ENCODE results near the gene CD300C. TPM values are rescaled to one million over a fixed set of nuclear protein-coding genes. Genes with fewer than 3 reads are reported as not detected.
"Not testable (repeated sequence)": the region's sequence is repeated elsewhere in the genome, so short reads cannot be mapped to it uniquely, and the experiment has no call there.

The CD300C gene
- total RNA-seq, 1 donor from 2014 or later: not detected

DNA sequence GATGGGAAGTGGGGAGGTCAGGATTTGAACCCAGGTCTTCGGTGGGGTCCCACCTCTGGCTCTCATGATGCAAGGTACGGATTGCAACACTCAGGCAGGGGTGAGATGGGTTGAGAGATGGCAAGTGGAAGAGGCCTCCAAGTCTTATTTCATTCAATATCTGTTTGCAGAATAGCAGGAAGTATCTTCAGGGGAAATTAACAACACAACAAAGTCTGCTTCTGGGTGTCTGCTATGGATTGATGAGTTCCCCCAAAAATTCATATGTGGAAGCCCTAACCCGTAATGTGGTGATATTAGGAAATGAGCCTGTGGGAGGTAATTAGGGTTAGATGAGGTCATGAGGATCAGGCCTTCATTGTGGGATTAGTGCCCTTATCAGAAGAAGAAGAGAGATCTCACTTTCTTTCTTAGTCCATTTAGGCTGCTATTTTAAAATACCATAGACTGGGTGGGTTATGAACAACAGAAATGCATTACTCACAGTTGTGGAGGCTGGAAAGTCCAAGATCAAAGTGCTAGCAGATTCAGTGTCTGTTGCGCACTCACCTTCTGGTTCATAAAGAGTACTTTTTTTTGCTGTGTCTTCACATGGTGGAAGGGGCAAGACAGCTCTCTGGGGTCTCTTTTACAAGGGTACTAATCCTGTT is 25.8 kb upstream of the CD300C start:
- Mint-ChIP-seq H3K9me3 (no peaks in the 10 kb centered on the region), H3K4me1 (ENCODE audit: low read depth) (peaks cover 14% of the 10 kb centered on the region), H3K36me3 (ENCODE audit: low read depth) (no peaks in the 10 kb centered on the region), H3K4me3 (ENCODE audit: low read depth) (no peak overlapping the region), H3K27me3 (ENCODE audit: low read depth) (peaks cover 31% of the 10 kb centered on the region), H3K27ac (no peak overlapping the region)
- intact Hi-C loops (cut with micrococcal nuclease): no loop called here
- no peak for DNase-seq (ENCODE audit: low spot score)

DNA sequence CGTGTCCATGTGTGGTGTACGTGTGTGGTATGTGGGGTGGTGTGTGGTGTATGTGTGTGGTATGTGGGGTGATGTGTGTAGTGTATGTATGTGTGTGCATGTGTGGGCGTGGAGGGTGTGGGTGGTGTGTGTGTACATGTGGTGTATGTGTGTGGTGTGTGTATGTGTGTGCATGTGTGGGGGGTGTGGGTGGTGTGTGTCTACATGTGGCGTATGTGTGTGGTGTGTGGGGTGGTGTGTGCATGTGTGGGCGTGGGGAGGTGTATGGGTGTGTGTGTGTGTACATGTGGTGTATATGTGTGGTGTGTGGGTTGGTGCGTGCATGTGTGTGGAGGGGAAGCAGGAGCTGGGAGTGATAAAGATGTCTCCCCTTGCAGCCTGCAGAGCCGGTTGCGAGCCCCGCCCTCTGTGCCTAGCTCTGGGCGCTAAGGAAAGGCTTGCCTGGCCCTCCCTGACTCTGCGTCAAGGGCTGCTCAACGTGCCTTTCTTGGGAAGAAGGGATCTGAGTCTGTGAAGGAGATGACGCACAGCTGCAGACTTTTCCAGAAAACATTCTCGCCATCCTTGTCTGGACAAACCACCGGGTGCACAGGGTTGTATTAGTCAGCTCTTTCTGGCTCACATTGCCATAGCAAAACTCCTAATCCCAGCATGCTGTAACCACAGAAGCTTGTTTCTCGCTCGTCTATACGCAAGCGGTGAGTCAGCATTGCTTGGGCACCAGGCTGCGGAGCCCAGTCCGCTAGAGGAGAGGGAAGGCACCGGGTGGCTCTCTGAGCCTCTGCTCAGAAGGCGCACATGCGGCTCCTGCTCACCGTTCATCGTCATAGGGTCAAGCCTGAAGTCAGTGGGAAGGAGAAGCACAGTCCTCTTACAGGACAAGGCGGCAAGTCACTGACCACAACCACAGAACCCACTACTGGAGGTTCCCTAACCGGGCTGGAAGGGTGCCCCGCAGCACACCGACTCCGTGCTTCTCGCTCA is 23.4 kb upstream of the CD300C start:
- H3K27me3 Mint-ChIP-seq (ENCODE audit: low read depth): peaks cover 20% of the 10 kb centered on the region
- no peaks in the 10 kb centered on the region for H3K9me3 Mint-ChIP-seq
- no peak overlapping the region for H3K27ac Mint-ChIP-seq
- H3K4me3 Mint-ChIP-seq (ENCODE audit: low read depth): no peak overlapping the region
- intact Hi-C loops (cut with micrococcal nuclease): loop anchor here (5.0 to 10.0 kb wide), 2 partner anchors 75 to 168 kb away; partner anchors contain the start of gene RAB37
- no peaks in the 10 kb centered on the region for H3K36me3 Mint-ChIP-seq (ENCODE audit: low read depth)
- DNase-seq (ENCODE audit: low spot score): no peak
- peaks cover 15% of the 10 kb centered on the region for H3K4me1 Mint-ChIP-seq (ENCODE audit: low read depth)

DNA sequence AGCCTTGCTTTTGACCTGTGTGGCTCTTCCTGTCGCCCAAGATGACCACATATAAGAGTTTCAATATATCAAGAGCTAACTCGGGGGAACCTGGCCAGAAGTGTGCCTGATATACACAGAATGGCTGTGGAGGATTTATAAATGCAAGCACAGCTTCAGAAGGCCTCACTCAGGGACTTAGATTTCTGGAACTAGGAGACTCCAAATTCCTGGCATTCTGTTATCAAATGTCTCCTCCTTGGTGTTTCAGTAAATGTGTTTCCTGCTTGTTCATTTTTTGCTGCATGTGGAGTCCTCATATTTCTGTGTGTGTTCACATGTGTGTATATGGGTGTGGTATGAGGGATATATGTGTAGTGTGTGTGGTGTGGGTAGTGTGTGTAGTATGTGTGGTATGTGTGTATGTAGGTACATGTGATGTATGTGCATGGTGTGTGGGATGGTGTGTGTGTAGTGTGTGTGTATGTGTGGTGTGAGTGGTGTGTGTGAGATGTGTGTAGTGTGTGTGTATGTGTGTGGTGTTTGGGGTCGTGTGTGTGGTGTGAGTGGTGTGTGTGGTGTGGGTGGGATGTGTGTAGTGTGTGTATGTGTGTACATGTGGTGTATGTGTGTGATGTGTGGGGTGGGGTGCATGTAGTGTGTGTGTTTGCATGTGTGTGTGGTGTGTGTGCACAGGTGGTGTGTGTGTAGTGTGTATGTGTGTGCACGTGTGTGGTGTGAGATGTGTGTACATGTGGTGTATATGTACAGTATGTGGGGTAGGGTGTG is 22.4 kb upstream of the CD300C start:
- DNase-seq (ENCODE audit: low spot score): no peak
- intact Hi-C loops (cut with micrococcal nuclease): loop anchor here (5.0 to 10.0 kb wide), 2 partner anchors 77 to 169 kb away; partner anchors contain the start of gene RAB37
- Mint-ChIP-seq H3K27me3 (ENCODE audit: low read depth) (peaks cover 19% of the 10 kb centered on the region), H3K27ac (no peak overlapping the region), H3K4me3 (ENCODE audit: low read depth) (no peak overlapping the region), H3K4me1 (ENCODE audit: low read depth) (peaks cover 15% of the 10 kb centered on the region), H3K9me3 (no peaks in the 10 kb centered on the region), H3K36me3 (ENCODE audit: low read depth) (no peaks in the 10 kb centered on the region)

DNA sequence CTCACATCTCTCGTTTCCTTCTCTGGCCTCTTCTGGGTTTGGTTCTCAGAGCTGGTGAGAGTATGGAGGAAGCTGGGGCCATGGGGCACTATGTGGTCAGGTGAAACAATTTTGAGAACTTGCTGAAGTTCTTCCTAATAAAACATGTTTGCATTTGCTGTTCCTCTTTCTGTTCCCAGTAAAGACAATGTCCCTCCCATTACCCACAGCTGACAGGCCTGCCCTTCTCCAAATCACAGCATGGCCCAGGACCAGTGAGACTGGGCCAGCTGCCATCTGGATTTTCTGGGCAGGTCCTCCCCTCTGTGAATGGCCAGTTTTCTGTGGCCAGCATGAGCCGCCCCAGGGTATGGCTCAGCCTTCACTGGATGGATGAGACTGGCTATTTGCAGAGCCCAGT is 21.5 kb upstream of the CD300C start, which contains the start of gene CD300H:
Gene CD300H (minus strand): TSS at position 113 of the 400 bp plus-strand sequence.
- H3K27ac Mint-ChIP-seq: no peak within 1 kb of the TSS
- no peak within 1 kb of the TSS for H3K4me3 Mint-ChIP-seq (ENCODE audit: low read depth)
- H3K36me3 Mint-ChIP-seq (ENCODE audit: low read depth): no peaks in the 10 kb centered on the region
- intact Hi-C loops (cut with micrococcal nuclease): loop anchor here (5.0 to 10.0 kb wide), 2 partner anchors 77 to 170 kb away; partner anchors contain the start of gene RAB37
- H3K4me1 Mint-ChIP-seq (ENCODE audit: low read depth): peaks cover 15% of the 10 kb centered on the region
- H3K27me3 Mint-ChIP-seq (ENCODE audit: low read depth): peaks cover 19% of the 10 kb centered on the region
- DNase-seq (ENCODE audit: low spot score): no peak
- no peaks in the 10 kb centered on the region for H3K9me3 Mint-ChIP-seq

DNA sequence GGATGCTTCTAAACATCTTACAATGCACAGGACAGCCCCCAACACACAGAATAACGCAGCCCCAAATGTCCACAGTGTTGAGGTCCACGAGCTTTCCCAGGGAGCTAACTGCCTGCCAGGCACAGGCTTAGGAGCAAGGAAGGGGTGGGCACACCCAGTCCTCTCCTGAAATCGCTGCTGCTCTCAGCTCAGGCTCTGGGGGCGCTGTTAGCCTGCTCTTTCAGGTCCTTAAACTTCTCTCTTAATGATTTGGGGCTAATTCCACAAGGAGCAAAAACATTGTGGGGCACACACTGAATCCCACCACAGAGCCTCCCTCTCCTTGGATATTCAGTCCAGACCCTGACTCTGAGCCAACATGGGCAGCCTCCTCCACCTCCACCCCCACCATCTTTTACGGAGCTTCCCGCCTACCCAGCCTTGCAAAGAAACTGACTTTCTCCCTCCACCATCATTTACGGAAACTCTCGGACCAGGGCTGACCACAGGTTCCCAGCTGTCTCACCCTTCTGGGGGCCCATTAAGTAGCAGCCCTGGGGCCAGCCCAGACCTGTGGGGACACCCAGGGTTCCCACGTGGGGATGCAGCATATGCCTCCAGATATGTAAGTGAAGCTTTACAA is 20.3 kb upstream of the CD300C start:
- H3K4me3 Mint-ChIP-seq (ENCODE audit: low read depth): no peak overlapping the region
- intact Hi-C loops (cut with micrococcal nuclease): loop anchor here (5.0 to 10.0 kb wide), 2 partner anchors 79 to 171 kb away; partner anchors contain the start of gene RAB37
- H3K36me3 Mint-ChIP-seq (ENCODE audit: low read depth): no peaks in the 10 kb centered on the region
- peaks cover 22% of the 10 kb centered on the region for H3K27me3 Mint-ChIP-seq (ENCODE audit: low read depth)
- H3K9me3 Mint-ChIP-seq: no peaks in the 10 kb centered on the region
- no peak overlapping the region for H3K27ac Mint-ChIP-seq
- peaks cover 15% of the 10 kb centered on the region for H3K4me1 Mint-ChIP-seq (ENCODE audit: low read depth)
- DNase-seq (ENCODE audit: low spot score): no peak

DNA sequence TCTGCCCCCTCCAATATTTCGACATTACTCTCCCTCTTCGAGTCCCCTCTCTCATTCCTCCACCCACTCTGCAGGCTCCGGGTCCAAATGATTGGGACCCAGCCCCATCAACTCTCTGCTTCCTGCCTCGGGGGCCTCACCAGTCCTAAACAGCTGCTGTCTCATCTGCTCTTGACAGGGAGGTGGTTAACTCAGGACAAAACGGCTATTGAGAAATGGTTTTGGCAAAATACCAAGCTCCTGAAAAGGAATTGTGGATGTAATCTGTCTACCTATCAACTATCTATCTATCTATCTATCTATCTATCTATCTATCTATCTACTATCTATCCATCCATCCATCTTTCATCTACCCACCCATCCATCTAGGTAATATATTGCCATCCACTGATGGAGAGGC is 19.2 kb upstream of the CD300C start:
- H3K4me1 Mint-ChIP-seq (ENCODE audit: low read depth): peaks cover 15% of the 10 kb centered on the region
- H3K27me3 Mint-ChIP-seq (ENCODE audit: low read depth): peaks cover 17% of the 10 kb centered on the region
- no peaks in the 10 kb centered on the region for H3K36me3 Mint-ChIP-seq (ENCODE audit: low read depth)
- intact Hi-C loops (cut with micrococcal nuclease): loop anchor here (5.0 to 10.0 kb wide), 2 partner anchors 80 to 172 kb away; partner anchors contain the start of gene RAB37
- H3K4me3 Mint-ChIP-seq (ENCODE audit: low read depth): no peak overlapping the region
- H3K9me3 Mint-ChIP-seq: no peaks in the 10 kb centered on the region
- H3K27ac Mint-ChIP-seq: no peak overlapping the region
- no peak for DNase-seq (ENCODE audit: low spot score)

DNA sequence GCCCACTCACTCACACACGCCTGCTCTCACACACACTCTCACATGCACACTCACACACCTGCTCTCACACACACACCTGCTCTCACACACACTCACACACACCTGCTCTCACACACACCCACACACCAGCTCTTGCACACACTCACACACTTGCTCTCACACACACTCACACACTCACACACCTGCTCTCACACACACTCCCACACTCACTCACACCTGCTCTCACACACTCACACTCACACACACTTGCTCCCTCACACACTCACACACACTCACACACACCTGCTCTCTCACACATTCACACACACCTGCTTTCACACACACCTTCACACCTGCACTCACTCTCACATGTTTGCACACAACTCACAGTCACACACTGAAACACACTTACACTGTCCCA is 17.4 kb upstream of the CD300C start:
- intact Hi-C loops (cut with micrococcal nuclease): loop anchor here (10.0 kb wide), 1 partner anchor 81 kb away; no protein-coding TSS in a partner anchor
- Mint-ChIP-seq H3K36me3 (ENCODE audit: low read depth) (no peaks in the 10 kb centered on the region), H3K4me1 (ENCODE audit: low read depth) (peaks cover 11% of the 10 kb centered on the region), H3K4me3 (ENCODE audit: low read depth) (no peak overlapping the region), H3K9me3 (no peaks in the 10 kb centered on the region), H3K27me3 (ENCODE audit: low read depth) (peaks cover 16% of the 10 kb centered on the region), H3K27ac (no peak overlapping the region)
- DNase-seq (ENCODE audit: low spot score): no peak

DNA sequence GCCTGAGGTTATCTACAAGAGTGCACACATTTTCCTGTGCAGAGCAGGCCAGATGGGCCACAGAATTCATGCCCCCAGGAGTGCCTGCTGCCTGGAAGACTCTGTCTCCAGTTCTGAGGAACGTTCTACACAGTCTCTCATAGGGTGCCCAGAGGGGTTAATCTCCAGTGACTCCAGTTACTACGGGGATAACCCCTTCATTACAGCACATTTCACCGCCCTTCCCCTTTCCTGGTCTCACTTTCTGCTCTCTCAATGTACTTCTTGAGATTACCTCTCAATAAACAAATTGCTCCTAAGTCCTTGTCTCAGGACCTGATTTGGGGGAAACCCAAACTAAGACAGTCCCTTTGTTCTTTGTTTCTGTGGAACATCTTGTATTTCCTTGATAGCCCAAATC is 15.7 kb upstream of the CD300C start:
- intact Hi-C loops (cut with micrococcal nuclease): loop anchor here (10.0 kb wide), 1 partner anchor 83 kb away; no protein-coding TSS in a partner anchor
- no peaks in the 10 kb centered on the region for H3K9me3 Mint-ChIP-seq
- peaks cover 13% of the 10 kb centered on the region for H3K27me3 Mint-ChIP-seq (ENCODE audit: low read depth)
- H3K27ac Mint-ChIP-seq: no peak overlapping the region
- no peak overlapping the region for H3K4me3 Mint-ChIP-seq (ENCODE audit: low read depth)
- DNase-seq (ENCODE audit: low spot score): no peak
- H3K4me1 Mint-ChIP-seq (ENCODE audit: low read depth): peaks cover 9% of the 10 kb centered on the region
- H3K36me3 Mint-ChIP-seq (ENCODE audit: low read depth): no peaks in the 10 kb centered on the region

DNA sequence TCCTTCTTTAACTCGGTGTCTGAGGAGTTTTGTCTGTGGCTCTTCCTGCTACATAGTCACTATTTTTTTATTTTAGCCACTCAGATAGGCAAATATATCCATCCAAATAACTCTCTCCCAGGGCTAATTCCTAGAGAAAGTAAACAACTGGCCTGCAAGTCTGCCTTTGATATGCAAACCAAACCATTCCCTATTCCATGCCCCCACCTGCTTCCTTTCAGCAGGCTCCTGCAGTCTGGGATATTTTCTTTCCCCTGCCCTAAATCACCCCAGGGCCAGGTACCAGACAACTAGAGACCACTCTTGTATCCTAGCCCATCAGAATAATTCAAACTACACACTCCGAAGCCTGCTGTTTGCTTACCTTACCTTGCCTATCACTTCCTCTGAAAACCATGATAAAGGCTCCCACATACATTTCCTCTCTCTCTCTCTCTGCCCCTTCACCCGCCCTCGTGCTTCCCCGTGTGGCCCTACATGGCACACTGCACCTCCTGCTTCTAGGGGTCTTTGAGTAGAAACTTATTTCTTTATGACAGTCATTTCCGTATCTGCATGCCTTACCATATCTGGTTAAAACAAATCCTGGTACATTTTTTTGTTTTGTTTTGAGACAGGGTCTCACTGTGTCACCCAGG is 13.1 kb upstream of the CD300C start:
- no peak for DNase-seq (ENCODE audit: low spot score)
- Mint-ChIP-seq H3K27me3 (ENCODE audit: low read depth) (peaks cover 15% of the 10 kb centered on the region), H3K4me3 (ENCODE audit: low read depth) (no peak overlapping the region), H3K4me1 (ENCODE audit: low read depth) (peaks cover 7% of the 10 kb centered on the region), H3K36me3 (ENCODE audit: low read depth) (no peaks in the 10 kb centered on the region), H3K9me3 (no peaks in the 10 kb centered on the region), H3K27ac (no peak overlapping the region)
- intact Hi-C loops (cut with micrococcal nuclease): no loop called here

DNA sequence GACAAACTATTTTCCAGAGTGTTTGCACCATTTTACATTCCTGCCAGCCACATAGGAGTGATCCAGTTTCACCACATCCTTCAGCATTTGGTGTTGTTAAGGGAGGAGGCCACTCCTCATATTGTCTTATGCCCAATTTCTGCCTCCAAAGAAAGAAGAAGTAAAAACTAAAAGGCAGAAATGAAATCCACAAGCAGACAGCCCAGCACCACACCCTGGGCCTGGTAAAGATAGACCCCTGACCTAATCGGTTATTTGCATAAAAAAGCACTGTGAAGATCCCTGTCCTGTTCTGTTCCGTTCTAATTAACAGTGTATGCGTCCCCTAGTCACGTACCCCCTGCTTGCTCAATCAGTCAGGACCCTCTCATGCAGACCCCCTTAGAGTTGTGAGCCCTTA is 12.5 kb upstream of the CD300C start:
- H3K9me3 Mint-ChIP-seq; H3K4me1 Mint-ChIP-seq (ENCODE audit: low read depth); H3K4me3 Mint-ChIP-seq (ENCODE audit: low read depth); H3K27ac Mint-ChIP-seq; H3K36me3 Mint-ChIP-seq (ENCODE audit: low read depth); intact Hi-C loops (cut with micrococcal nuclease); DNase-seq (ENCODE audit: low spot score): not testable (repeated sequence)
- H3K27me3 Mint-ChIP-seq (ENCODE audit: low read depth): peaks cover 16% of the 10 kb centered on the region

DNA sequence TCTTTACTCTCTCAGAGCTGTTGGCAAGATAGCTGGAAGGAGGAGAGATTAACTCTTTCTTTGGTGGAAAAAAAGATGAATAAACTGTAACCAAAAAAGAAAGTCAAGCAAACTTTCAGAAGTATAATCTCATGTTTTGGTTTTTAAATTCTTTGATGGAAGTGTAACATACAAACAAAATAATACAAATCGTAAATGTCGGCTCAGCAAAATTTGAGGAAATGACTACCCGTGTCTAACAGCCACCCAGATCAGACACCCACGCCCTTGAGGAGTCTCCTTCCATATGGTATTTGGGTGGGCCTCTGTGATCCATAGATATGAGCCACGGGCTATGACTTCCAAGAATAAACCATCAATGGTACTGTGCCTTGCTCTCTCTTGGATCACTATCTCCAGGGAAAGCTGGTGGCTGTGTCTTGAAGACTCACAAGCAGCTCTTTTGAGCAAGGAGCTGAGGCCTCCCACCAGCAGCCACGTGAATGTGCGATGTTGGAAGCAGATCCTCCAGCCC is 9.6 kb upstream of the CD300C start:
- no peak overlapping the region for H3K4me3 Mint-ChIP-seq (ENCODE audit: low read depth)
- H3K36me3 Mint-ChIP-seq (ENCODE audit: low read depth): no peaks in the 10 kb centered on the region
- no peaks in the 10 kb centered on the region for H3K9me3 Mint-ChIP-seq
- intact Hi-C loops (cut with micrococcal nuclease): no loop called here
- H3K27me3 Mint-ChIP-seq (ENCODE audit: low read depth): peaks cover 16% of the 10 kb centered on the region
- peaks cover 7% of the 10 kb centered on the region for H3K4me1 Mint-ChIP-seq (ENCODE audit: low read depth)
- no peak overlapping the region for H3K27ac Mint-ChIP-seq
- DNase-seq (ENCODE audit: low spot score): no peak
